Peyer's patch (tissue), 4 donors: ENCODE results near the gene TEDC1.

Experiments
- POLR2A ChIP-seq, 2 donors: fragments of 450-650 bp; IDR thresholded peaks; one replicate each; pipeline ENCODE4 v1.5.1; 2017; ENCODE audit warnings: antibody characterized with exemption in 2 of 2, mild to moderate bottlenecking in 2 of 2, moderate library complexity in 2 of 2
- TF ChIP-seq, protein P1 (sequence below), 6 experiments: fragments of 450-650 bp in 4 of 6; fragments of 200-600 bp in 2 of 6; sonication (generic) in 1 of 6; IDR thresholded peaks; one replicate each; pipeline ENCODE4 v1.5.1; 2017 to 2019; ENCODE audit warnings: antibody characterized with exemption in 6 of 6, mild to moderate bottlenecking in 3 of 6, moderate library complexity in 1 of 6

- no peak for TF ChIP-seq POLR2A (IDR thresholded peaks at IDR 0.05)
- TF ChIP-seq, protein P1, sequence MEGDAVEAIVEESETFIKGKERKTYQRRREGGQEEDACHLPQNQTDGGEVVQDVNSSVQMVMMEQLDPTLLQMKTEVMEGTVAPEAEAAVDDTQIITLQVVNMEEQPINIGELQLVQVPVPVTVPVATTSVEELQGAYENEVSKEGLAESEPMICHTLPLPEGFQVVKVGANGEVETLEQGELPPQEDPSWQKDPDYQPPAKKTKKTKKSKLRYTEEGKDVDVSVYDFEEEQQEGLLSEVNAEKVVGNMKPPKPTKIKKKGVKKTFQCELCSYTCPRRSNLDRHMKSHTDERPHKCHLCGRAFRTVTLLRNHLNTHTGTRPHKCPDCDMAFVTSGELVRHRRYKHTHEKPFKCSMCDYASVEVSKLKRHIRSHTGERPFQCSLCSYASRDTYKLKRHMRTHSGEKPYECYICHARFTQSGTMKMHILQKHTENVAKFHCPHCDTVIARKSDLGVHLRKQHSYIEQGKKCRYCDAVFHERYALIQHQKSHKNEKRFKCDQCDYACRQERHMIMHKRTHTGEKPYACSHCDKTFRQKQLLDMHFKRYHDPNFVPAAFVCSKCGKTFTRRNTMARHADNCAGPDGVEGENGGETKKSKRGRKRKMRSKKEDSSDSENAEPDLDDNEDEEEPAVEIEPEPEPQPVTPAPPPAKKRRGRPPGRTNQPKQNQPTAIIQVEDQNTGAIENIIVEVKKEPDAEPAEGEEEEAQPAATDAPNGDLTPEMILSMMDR (IDR thresholded peaks at IDR 0.05), result no peak
Observed at GRCh38 chr14:105528586-105529318, 37.7 kb downstream of the TEDC1 start.
